ENCODE data around the gene CCDC24. TPM values are rescaled to one million over a fixed set of nuclear protein-coding genes. Genes with fewer than 3 reads are reported as not detected.

Gene CCDC24
- total RNA-seq: 1 to 10 TPM; 1.1 to 1.3 TPM

GRCh38 chr1:43991476-43992231, at the start of gene CCDC24:
Gene CCDC24 (plus strand): TSS chr1:43991599. CDS start chr1:43991879, 280 bp downstream.
- DNase-seq (peak; percentile 80), ATAC-seq (peak; percentile 87)
- Mint-ChIP-seq H3K4me3 (peak within 1 kb of the TSS; percentile 89), H3K27me3 (ENCODE audit: low read depth) (no peaks in the 10 kb centered on the region), H3K27ac (peak within 1 kb of the TSS; percentile 85), H3K9me3 (ENCODE audit: insufficient read depth) (no peaks in the 10 kb centered on the region), H3K36me3 (ENCODE audit: low read depth) (no peaks in the 10 kb centered on the region), H3K4me1 (ENCODE audit: low read depth) (peaks cover 28% of the 10 kb centered on the region)
- POLR2A ChIA-PET: interaction anchor here (0.6 to 0.9 kb wide), 2 partner anchors 17 to 22 kb away, joined by 3 to 5 read pairs; partner anchors contain the start of genes ATP6V0B and DPH2
- CTCF ChIA-PET: interaction anchor here (0.6 to 4.1 kb wide), 6 partner anchors 12 to 55 kb away, joined by 3 to 21 read pairs (median 6); partner anchors contain the start of gene ATP6V0B

- Mint-ChIP-seq H3K27me3 (ENCODE audit: low read depth) (no peaks in the 10 kb centered on the region), H3K4me3 (no peak overlapping the region), H3K4me1 (ENCODE audit: low read depth) (peaks cover 19% of the 10 kb centered on the region), H3K9me3 (ENCODE audit: insufficient read depth) (no peaks in the 10 kb centered on the region), H3K36me3 (ENCODE audit: low read depth) (peaks cover 2% of the 10 kb centered on the region), H3K27ac (no peak overlapping the region)
- DNase-seq: no peak
- CTCF ChIA-PET: interaction anchor here (1.9 to 10.1 kb wide), 3 partner anchors 7 to 178 kb away, joined by 5 to 148 read pairs (median 57); partner anchors contain the start of gene ARTN
- ATAC-seq: no peak
- POLR2A ChIA-PET: no interaction called here
Observed at GRCh38 chr1:43942411-43942810, 49.0 kb upstream of the CCDC24 start.

GRCh38 chr1:43944860-43945259, 46.5 kb upstream of the CCDC24 start:
- peaks cover 34% of the 10 kb centered on the region for H3K4me1 Mint-ChIP-seq (ENCODE audit: low read depth)
- ATAC-seq: no peak
- ChIA-PET CTCF (interaction anchor here (1.0 to 10.1 kb wide), 4 partner anchors 9 to 414 kb away, joined by 3 to 148 read pairs (median 30); partner anchors contain the start of genes ARTN and PTPRF), POLR2A (no interaction called here)
- no peaks in the 10 kb centered on the region for H3K27me3 Mint-ChIP-seq (ENCODE audit: low read depth)
- DNase-seq: no peak
- no peaks in the 10 kb centered on the region for H3K36me3 Mint-ChIP-seq (ENCODE audit: low read depth)
- peak overlapping the region; percentile 56 for H3K27ac Mint-ChIP-seq
- peak overlapping the region; percentile 39 for H3K4me3 Mint-ChIP-seq
- H3K9me3 Mint-ChIP-seq (ENCODE audit: insufficient read depth): no peaks in the 10 kb centered on the region

DNA sequence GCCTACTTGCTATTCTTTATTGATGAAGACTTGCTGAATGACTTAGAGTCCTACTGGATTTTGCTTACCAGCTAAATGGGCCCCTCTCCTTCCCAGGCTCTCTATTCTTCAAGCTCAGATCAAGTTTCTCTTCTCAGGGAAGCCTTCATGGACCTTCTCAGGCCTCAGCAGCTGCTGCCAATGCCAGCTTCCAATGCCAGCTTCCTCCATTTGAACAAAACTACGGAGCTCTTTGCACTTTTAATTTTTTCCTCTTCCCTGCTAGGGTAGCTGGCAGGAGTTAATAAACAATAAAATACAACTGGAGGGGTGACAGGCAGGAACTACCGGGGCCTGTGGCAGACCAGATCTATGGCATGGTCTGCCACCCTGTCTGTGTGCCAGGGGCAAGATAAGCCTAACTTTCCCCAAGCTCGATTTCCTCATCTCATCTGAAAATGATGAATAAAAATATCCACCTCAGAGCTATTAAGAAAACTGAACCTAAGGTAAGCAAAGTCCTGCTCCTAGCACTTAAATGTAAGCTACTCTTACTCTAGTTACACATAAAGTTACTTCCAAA, 45.6 kb upstream of the CCDC24 start:
- no peaks in the 10 kb centered on the region for H3K9me3 Mint-ChIP-seq (ENCODE audit: insufficient read depth)
- H3K4me3 Mint-ChIP-seq: peak overlapping the region; percentile 82
- DNase-seq: no peak
- CTCF ChIA-PET: interaction anchor here (0.6 to 10.1 kb wide), 24 partner anchors 10 to 492 kb away, joined by 3 to 148 read pairs (median 4); partner anchors contain the start of genes ARTN, ATP6V0B, DPH2 and HYI
- POLR2A ChIA-PET: interaction anchor here (1.3 to 1.9 kb wide), 2 partner anchors 24 to 182 kb away, joined by 5 to 6 read pairs; partner anchors contain the start of gene DPH2
- no peak for ATAC-seq
- peaks cover 34% of the 10 kb centered on the region for H3K4me1 Mint-ChIP-seq (ENCODE audit: low read depth)
- H3K36me3 Mint-ChIP-seq (ENCODE audit: low read depth): peaks cover 6% of the 10 kb centered on the region
- no peaks in the 10 kb centered on the region for H3K27me3 Mint-ChIP-seq (ENCODE audit: low read depth)
- peak overlapping the region; percentile 94 for H3K27ac Mint-ChIP-seq

DNA sequence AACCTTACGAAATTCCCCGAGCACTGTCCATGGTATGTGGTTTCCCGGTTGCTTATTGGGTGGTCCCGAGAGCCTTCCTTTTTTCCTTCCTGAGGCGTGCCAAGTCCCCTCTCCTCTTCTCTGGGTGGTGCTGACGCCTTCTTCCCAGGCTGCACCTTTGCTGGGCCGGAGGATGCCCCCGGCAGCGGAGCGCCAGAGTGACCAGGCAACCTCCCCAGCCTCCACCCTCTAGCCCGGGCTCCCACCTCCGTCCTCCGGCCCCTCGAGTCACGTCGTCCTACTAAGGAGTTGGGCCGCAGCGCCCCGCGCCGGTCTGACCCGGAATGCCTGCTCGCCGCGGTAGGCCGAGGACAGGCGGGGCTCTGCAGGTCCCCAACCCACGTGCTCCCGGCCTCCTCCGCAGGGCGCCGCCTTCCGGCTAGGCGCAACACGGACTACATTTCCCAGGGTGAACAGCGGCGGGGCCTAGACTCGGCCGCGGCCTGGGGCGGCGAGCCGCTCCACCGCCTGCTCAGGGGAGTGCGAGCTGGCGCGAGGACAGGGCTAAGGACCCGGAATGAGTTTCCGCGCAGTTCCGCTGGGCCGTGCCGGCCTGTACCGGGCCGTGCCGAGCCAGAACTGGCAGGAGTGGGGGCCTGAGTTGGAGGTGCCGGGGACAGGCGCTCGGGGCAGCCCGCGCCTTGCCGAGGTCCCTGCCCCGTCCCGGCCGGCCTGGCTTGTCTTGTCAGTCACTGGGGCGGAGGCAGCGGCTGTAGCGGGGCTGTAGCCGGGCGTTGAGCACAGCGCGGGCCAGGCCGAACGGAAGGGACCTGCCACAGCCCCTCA, 45.0 kb upstream of the CCDC24 start, which contains the start of gene IPO13:
IPO13 (plus strand) TSS at position 715 of the 825 bp plus-strand sequence. CDS start 651 bp downstream, outside the sequence.
- peak within 1 kb of the TSS; percentile 82 for H3K4me3 Mint-ChIP-seq
- peak; percentile 97 for ATAC-seq
- DNase-seq: peak; percentile 97
- peak within 1 kb of the TSS; percentile 94 for H3K27ac Mint-ChIP-seq
- ChIA-PET CTCF (interaction anchor here (0.6 to 10.1 kb wide), 27 partner anchors 9 to 492 kb away, joined by 3 to 148 read pairs (median 4); partner anchors contain the start of genes ARTN, ATP6V0B, DPH2 and HYI), POLR2A (interaction anchor here (1.1 to 1.9 kb wide), 6 partner anchors 10 to 296 kb away, joined by 3 to 6 read pairs (median 5); partner anchors contain the start of genes ATP6V0B, DPH2 and KDM4A)
- H3K36me3 Mint-ChIP-seq (ENCODE audit: low read depth): peaks cover 6% of the 10 kb centered on the region
- peaks cover 34% of the 10 kb centered on the region for H3K4me1 Mint-ChIP-seq (ENCODE audit: low read depth)
- no peaks in the 10 kb centered on the region for H3K9me3 Mint-ChIP-seq (ENCODE audit: insufficient read depth)
- H3K27me3 Mint-ChIP-seq (ENCODE audit: low read depth): no peaks in the 10 kb centered on the region

- ChIA-PET POLR2A (interaction anchor here (1.1 to 1.9 kb wide), 5 partner anchors 10 to 297 kb away, joined by 3 to 6 read pairs (median 5); partner anchors contain the start of genes ATP6V0B, DPH2 and KDM4A), CTCF (interaction anchor here (0.7 to 10.1 kb wide), 11 partner anchors 9 to 493 kb away, joined by 3 to 148 read pairs (median 5); partner anchors contain the start of genes ARTN and HYI)
- ATAC-seq: peak; percentile 18
- Mint-ChIP-seq H3K36me3 (ENCODE audit: low read depth) (peaks cover 6% of the 10 kb centered on the region), H3K27me3 (ENCODE audit: low read depth) (no peaks in the 10 kb centered on the region), H3K27ac (peak overlapping the region; percentile 94), H3K9me3 (ENCODE audit: insufficient read depth) (no peaks in the 10 kb centered on the region), H3K4me3 (peak overlapping the region; percentile 82), H3K4me1 (ENCODE audit: low read depth) (peaks cover 34% of the 10 kb centered on the region)
- DNase-seq: no peak
Observed at GRCh38 chr1:43947061-43947873, 44.1 kb upstream of the CCDC24 start.

DNA sequence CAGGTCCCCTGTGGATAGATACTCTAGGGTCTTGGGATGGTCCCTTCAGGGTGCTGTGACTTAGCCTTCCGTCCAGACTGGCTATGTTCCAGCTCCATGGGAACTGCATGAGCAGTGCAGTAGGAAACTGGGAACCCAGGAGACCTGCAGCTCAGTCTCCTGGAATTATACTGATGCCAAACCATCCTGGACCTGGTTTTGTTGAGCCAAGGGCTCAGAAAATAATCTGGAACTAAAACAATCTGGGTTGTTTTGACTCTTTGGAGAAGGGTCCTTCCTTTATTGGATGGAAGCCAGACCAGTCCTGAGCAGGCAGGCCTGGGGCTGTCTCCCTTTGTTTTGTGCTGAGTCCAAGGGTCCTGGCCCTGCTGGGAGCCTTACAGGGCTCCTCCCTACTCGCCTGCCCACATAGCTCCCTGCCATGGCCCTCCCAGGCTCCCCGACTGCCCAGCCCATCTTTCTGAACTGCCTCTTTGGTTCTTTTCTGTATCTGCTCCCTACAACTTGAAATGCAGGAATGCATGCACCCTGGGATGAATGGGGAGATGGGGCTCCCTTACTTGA, 43.4 kb upstream of the CCDC24 start:
- Mint-ChIP-seq H3K27ac (peak overlapping the region; percentile 94), H3K36me3 (ENCODE audit: low read depth) (peaks cover 6% of the 10 kb centered on the region), H3K27me3 (ENCODE audit: low read depth) (no peaks in the 10 kb centered on the region), H3K4me1 (ENCODE audit: low read depth) (peaks cover 34% of the 10 kb centered on the region), H3K9me3 (ENCODE audit: insufficient read depth) (no peaks in the 10 kb centered on the region), H3K4me3 (peak overlapping the region; percentile 82)
- ChIA-PET POLR2A (interaction anchor here (1.5 kb wide), 1 partner anchor 27 kb away, joined by 5 read pairs; the partner anchor contains the start of gene ATP6V0B), CTCF (interaction anchor here (1.3 to 10.1 kb wide), 3 partner anchors 11 to 184 kb away, joined by 4 to 148 read pairs (median 5); partner anchors contain the start of gene ARTN)
- no peak for DNase-seq
- no peak for ATAC-seq

DNA sequence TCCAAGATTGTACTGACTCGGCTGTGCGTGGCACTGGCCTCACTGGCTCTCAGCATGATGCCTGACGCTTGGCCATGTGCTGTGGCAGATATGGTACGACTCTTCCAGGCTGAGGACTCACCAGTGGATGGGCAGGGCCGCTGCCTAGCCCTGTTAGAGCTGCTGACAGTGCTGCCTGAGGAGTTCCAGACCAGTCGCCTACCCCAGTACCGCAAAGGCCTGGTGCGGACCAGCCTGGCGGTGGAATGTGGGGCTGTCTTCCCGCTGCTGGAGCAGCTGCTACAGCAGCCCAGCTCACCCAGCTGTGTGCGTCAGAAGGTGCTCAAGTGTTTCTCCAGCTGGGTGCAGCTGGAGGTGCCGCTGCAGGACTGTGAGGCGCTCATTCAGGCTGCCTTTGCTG, 41.7 kb upstream of the CCDC24 start:
- Mint-ChIP-seq H3K36me3 (ENCODE audit: low read depth) (peaks cover 6% of the 10 kb centered on the region), H3K27me3 (ENCODE audit: low read depth) (no peaks in the 10 kb centered on the region), H3K9me3 (ENCODE audit: insufficient read depth) (no peaks in the 10 kb centered on the region), H3K4me3 (no peak overlapping the region), H3K4me1 (ENCODE audit: low read depth) (peaks cover 31% of the 10 kb centered on the region), H3K27ac (no peak overlapping the region)
- ChIA-PET POLR2A (interaction anchor here (0.6 kb wide), 1 partner anchor 24 kb away, joined by 3 read pairs; no protein-coding TSS in a partner anchor), CTCF (interaction anchor here (0.8 to 10.1 kb wide), 4 partner anchors 14 to 298 kb away, joined by 3 to 148 read pairs (median 6); partner anchors contain the start of genes ARTN and DPH2)
- ATAC-seq (no peak), DNase-seq (no peak)

GRCh38 chr1:43951021-43951985, 40.1 kb upstream of the CCDC24 start:
- peaks cover 6% of the 10 kb centered on the region for H3K36me3 Mint-ChIP-seq (ENCODE audit: low read depth)
- H3K9me3 Mint-ChIP-seq (ENCODE audit: insufficient read depth): no peaks in the 10 kb centered on the region
- H3K27ac Mint-ChIP-seq: no peak overlapping the region
- ChIA-PET POLR2A (interaction anchor here (0.7 kb wide), 1 partner anchor 216 kb away, joined by 3 read pairs; no protein-coding TSS in a partner anchor), CTCF (interaction anchor here (2.4 to 10.1 kb wide), 2 partner anchors 16 to 188 kb away, joined by 8 to 148 read pairs; partner anchors contain the start of gene ARTN)
- ATAC-seq (no peak), DNase-seq (no peak)
- no peaks in the 10 kb centered on the region for H3K27me3 Mint-ChIP-seq (ENCODE audit: low read depth)
- no peak overlapping the region for H3K4me3 Mint-ChIP-seq
- peaks cover 16% of the 10 kb centered on the region for H3K4me1 Mint-ChIP-seq (ENCODE audit: low read depth)

Data from activated CD8-positive, alpha-beta T cell treated with anti-CD3 and anti-CD28 coated beads, Interleukin-2, amount 10 ng/mL, durations not matched to agents 7 days and 5 days (primary cell).